ENCODE measurements around the gene CYP1B1. TPM values are rescaled to one million over a fixed set of nuclear protein-coding genes. Genes with fewer than 3 reads are reported as not detected.
A peak's percentile ranks its signal among the peaks of the same experiment; 100 is the strongest.

Gene CYP1B1
- polyA plus RNA-seq, 3 donors: 63.2 to 250 (median 162) TPM

- Histone ChIP-seq H3K9ac (ENCODE audit: insufficient read depth, low read length, poor library complexity, severe bottlenecking) (no peak overlapping the region), H3K79me2 (ENCODE audit: insufficient read depth, low read length) (no peaks in the 10 kb centered on the region), H3K36me3 (replicated peaks in 1 of 2; ENCODE audit: control insufficient read depth in 1 of 2, insufficient read depth in 2 of 2, low read length in 2 of 2) (no peaks in the 10 kb centered on the region), H3K9me3 (replicated peaks in 1 of 2; ENCODE audit: control insufficient read depth in 1 of 2, insufficient read depth in 1 of 2, low read length in 2 of 2) (no peaks in the 10 kb centered on the region), H3K27me3 (ENCODE audit: control insufficient read depth in 2 of 2, insufficient read depth in 2 of 2, low read length in 2 of 2) (peaks cover 16 to 29% of the 10 kb centered on the region in 2 donors), H2AFZ (ENCODE audit: insufficient read depth, low read depth, low read length, poor library complexity, severe bottlenecking) (no peak overlapping the region), H3K4me1 (ENCODE audit: control insufficient read depth in 1 of 2, insufficient read depth in 2 of 2, low read length in 2 of 2) (peaks cover 31 to 39% of the 10 kb centered on the region in 2 donors), H4K20me1 (ENCODE audit: insufficient read depth, low read length) (no peaks in the 10 kb centered on the region), H3K27ac (ENCODE audit: low read depth in 1 of 2, low read length in 2 of 2) (no peak overlapping the region), H3K4me2 (replicated peaks; ENCODE audit: extremely low read depth, low read length, poor library complexity, severe bottlenecking) (no peak overlapping the region), H3K4me3 (replicated peaks in 1 of 3; ENCODE audit: low read depth in 2 of 3, low read length in 3 of 3) (no peak overlapping the region)
- Mint-ChIP-seq H3K4me1 (peaks cover 40% of the 10 kb centered on the region), H3K27me3 (ENCODE audit: low read depth in 3 of 3) (peaks cover 33 to 55% (median 45%) of the 10 kb centered on the region in 3 donors), H3K36me3 (peaks cover 11 to 26% of the 10 kb centered on the region in 2 donors), H3K4me3 (peak overlapping the region in 1 of 2 donors; percentile 75), H3K27ac (peak overlapping the region in 2 of 7 donors; percentile 15 to 61), H3K9me3 (peaks cover 0 to 11% (median 7%) of the 10 kb centered on the region in 7 donors)
- intact Hi-C loops (cut with micrococcal nuclease): no loop called here
- no peak for DNase-seq
- 35% methylated on average over 2 of the region's 3 CpGs for WGBS (ENCODE audit: insufficient coverage)
- no peak for TF ChIP-seq CTCF (IDR thresholded peaks at IDR 0.05)
Observed at GRCh38 chr2:38100328-38100727, 24.4 kb upstream of the CYP1B1 start.

DNA sequence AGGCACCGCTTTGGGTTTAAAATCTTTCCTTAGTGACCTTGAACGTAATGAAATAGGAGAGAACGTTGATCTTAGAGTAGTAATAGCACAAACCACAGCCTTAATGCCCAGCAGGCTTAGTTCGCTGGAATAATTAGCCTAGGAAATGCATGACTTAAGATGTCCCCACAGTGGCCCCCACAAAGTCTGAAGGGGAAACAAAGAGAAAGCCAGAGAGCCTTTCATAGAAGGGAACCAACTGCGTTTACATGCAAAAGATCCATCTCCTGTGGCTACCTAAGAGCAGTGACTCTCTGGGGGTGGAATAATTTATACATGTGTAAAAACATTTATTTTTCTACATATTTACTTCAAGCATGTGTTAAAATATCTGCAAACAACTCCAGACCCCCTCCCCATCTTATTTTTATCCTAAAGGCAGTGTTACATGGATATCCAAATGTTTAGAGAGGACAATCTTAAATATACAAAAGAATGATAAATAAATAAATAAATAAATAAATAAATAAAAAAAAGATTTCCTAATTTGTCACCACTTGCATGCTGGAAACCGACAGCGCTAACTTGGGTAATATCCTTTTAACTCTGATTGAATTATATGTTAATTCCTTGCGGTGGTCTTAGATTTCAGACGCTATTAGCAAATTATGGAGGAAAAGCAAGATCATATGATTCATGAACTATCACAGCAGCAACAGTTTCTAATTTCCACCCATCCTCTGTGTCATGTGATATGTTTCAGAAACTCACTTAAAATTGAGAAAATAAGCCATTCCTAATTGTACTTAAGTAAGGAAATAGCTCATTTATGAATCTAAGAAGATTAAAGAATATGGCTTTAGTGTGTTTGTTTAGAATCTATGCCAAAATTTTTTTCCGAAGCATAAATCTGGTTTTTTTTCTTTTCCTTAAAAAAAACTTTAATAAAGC lies 23.4 kb upstream of the CYP1B1 start:
- no peak for DNase-seq
- peak overlapping the region; percentile 83 for H3K4me2 ChIP-seq (replicated peaks; ENCODE audit: extremely low read depth, low read length, poor library complexity, severe bottlenecking)

More for the DNA sequence above, 23.4 kb upstream of the CYP1B1 start:
- Mint-ChIP-seq H3K36me3 (peaks cover 13 to 26% of the 10 kb centered on the region in 2 donors), H3K27ac (peak overlapping the region in 2 of 7 donors; percentile 13 to 63), H3K27me3 (ENCODE audit: low read depth in 3 of 3) (peaks cover 38 to 61% (median 53%) of the 10 kb centered on the region in 3 donors), H3K4me1 (peaks cover 40% of the 10 kb centered on the region), H3K4me3 (peak overlapping the region; percentile 75 to 90), H3K9me3 (peaks cover 0 to 11% (median 7%) of the 10 kb centered on the region in 7 donors)
- no CpG with 5 or more reads among the region's 10 CpGs for WGBS (ENCODE audit: insufficient coverage)
- Histone ChIP-seq H3K27me3 (ENCODE audit: control insufficient read depth in 2 of 2, insufficient read depth in 2 of 2, low read length in 2 of 2) (peaks cover 16 to 29% of the 10 kb centered on the region in 2 donors), H4K20me1 (ENCODE audit: insufficient read depth, low read length) (no peaks in the 10 kb centered on the region), H3K9ac (ENCODE audit: insufficient read depth, low read length, poor library complexity, severe bottlenecking) (peak overlapping the region; percentile 15), H3K27ac (ENCODE audit: low read depth in 1 of 2, low read length in 2 of 2) (peak overlapping the region in 1 of 2 donors; percentile 71), H2AFZ (ENCODE audit: insufficient read depth, low read depth, low read length, poor library complexity, severe bottlenecking) (peak overlapping the region; percentile 41), H3K9me3 (replicated peaks in 1 of 2; ENCODE audit: control insufficient read depth in 1 of 2, insufficient read depth in 1 of 2, low read length in 2 of 2) (no peaks in the 10 kb centered on the region), H3K36me3 (replicated peaks in 1 of 2; ENCODE audit: control insufficient read depth in 1 of 2, insufficient read depth in 2 of 2, low read length in 2 of 2) (no peaks in the 10 kb centered on the region), H3K4me1 (ENCODE audit: control insufficient read depth in 1 of 2, insufficient read depth in 2 of 2, low read length in 2 of 2) (peaks cover 31 to 39% of the 10 kb centered on the region in 2 donors), H3K4me3 (replicated peaks in 1 of 3; ENCODE audit: low read depth in 2 of 3, low read length in 3 of 3) (peak overlapping the region; percentile 38 to 83 (median 74)), H3K79me2 (ENCODE audit: insufficient read depth, low read length) (no peaks in the 10 kb centered on the region)
- intact Hi-C loops (cut with micrococcal nuclease): no loop called here
- no peak for TF ChIP-seq CTCF (IDR thresholded peaks at IDR 0.05)
